ENCODE data around the gene ERC2. TPM values are rescaled to one million over a fixed set of nuclear protein-coding genes. Genes with fewer than 3 reads are reported as not detected.

Gene ERC2
- total and polyA plus RNA-seq, 5 donors from 2014 or later, result not detected

DNA sequence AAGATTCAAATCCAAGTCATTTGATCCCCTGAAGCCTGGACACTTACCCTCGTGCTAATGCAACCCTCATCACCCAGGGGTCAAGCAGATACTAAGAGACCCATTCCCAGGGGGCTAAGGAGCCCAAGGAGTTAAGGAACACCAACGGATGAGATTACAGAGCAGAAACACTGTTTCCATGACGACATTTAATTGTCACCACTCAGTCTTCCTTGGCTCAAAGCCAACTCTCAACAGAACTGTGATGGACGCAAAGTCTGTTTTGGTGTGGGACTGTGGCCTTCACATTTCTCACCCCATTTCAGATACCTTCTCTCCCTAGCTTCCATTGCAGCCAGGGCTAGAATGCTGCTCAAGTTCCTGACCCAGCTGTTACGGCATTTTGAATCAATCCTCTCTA, 597.7 kb downstream of the ERC2 start:
- Mint-ChIP-seq H3K27ac (no peak overlapping the region), H3K4me3 (no peak overlapping the region), H3K4me1 (no peaks in the 10 kb centered on the region), H3K9me3 (peaks cover 0 to 4% (median 3%) of the 10 kb centered on the region in 7 donors), H3K36me3 (no peaks in the 10 kb centered on the region), H3K27me3 (no peaks in the 10 kb centered on the region)
- H3K36me3 ChIP-seq (ENCODE audit: control insufficient read depth, insufficient read depth, low read length), result no peaks in the 10 kb centered on the region
- H3K4me1 ChIP-seq (ENCODE audit: control insufficient read depth, insufficient read depth, low read length, poor library complexity, severe bottlenecking), result no peaks in the 10 kb centered on the region
- no peak overlapping the region for H3K27ac ChIP-seq (ENCODE audit: insufficient read depth, low read length, poor library complexity, severe bottlenecking)
- DNase-seq, result no peak
- ATAC-seq (ENCODE audit: low read depth in 2 of 2), result no peak
- H3K4me3 ChIP-seq (ENCODE audit: low read depth, low read length), result no peak overlapping the region
- no peaks in the 10 kb centered on the region for H3K27me3 ChIP-seq (ENCODE audit: control insufficient read depth, insufficient read depth, low read length)
- H3K9me3 ChIP-seq (ENCODE audit: control insufficient read depth in 2 of 2, low read length in 2 of 2), result no peaks in the 10 kb centered on the region

DNA sequence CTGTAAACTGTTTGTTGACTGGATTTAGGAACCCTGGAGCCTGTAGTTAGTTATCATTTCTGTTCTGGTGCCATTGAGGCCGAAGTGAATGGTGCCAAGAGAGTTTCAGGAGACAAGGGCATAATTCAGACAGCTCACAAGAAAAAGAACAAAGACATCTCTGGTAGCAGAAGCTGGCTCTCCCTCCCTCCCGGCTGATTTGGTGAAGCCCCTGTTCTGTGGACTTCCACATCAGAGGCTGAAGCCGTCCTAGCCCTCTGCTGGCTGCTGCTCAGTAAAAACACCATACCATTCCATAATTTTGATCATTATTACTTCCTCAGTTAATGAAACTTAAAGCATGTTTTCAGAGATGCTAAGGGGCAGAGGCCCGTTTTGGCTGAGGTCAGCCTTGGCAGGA, 599.9 kb downstream of the ERC2 start:
- ATAC-seq (ENCODE audit: low read depth in 2 of 2), result no peak
- no peaks in the 10 kb centered on the region for H3K36me3 Mint-ChIP-seq
- no peak overlapping the region for H3K27ac Mint-ChIP-seq
- Histone ChIP-seq H3K36me3 (ENCODE audit: control insufficient read depth, insufficient read depth, low read length) (no peaks in the 10 kb centered on the region), H3K4me3 (ENCODE audit: low read depth, low read length) (no peak overlapping the region), H3K4me1 (ENCODE audit: control insufficient read depth, insufficient read depth, low read length, poor library complexity, severe bottlenecking) (no peaks in the 10 kb centered on the region), H3K27ac (ENCODE audit: insufficient read depth, low read length, poor library complexity, severe bottlenecking) (no peak overlapping the region), H3K27me3 (ENCODE audit: control insufficient read depth, insufficient read depth, low read length) (no peaks in the 10 kb centered on the region), H3K9me3 (ENCODE audit: control insufficient read depth in 2 of 2, low read length in 2 of 2) (no peaks in the 10 kb centered on the region)
- H3K27me3 Mint-ChIP-seq, result no peaks in the 10 kb centered on the region
- no peaks in the 10 kb centered on the region for H3K4me1 Mint-ChIP-seq
- peaks cover 0 to 6% (median 3%) of the 10 kb centered on the region in 7 donors for H3K9me3 Mint-ChIP-seq
- H3K4me3 Mint-ChIP-seq, result no peak overlapping the region
- no peak for DNase-seq

DNA sequence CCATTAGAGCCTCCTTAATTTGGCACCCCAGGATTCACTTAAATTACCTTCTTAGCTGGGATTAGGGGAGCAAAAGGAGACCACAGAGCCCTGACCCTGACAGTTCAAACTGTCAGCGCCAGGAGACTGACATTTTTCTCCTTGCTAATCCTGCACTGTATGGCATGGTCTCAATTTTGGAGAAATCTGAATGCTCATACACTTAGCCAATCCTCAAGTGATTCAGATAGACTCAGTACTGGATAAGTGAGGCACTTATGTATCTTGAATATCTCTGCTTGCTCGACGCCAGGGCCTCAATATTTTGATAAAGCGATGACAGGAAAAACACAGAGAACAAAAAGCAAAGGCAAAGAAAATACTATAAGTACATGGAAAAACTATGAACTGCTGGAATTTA, 605.2 kb downstream of the ERC2 start:
- H3K36me3 Mint-ChIP-seq, result no peaks in the 10 kb centered on the region
- ATAC-seq (ENCODE audit: low read depth in 2 of 2) (no peak), DNase-seq (no peak)
- no peaks in the 10 kb centered on the region for H3K27me3 ChIP-seq (ENCODE audit: control insufficient read depth, insufficient read depth, low read length)
- no peak overlapping the region for H3K4me3 Mint-ChIP-seq
- H3K27me3 Mint-ChIP-seq, result no peaks in the 10 kb centered on the region
- no peak overlapping the region for H3K27ac ChIP-seq (ENCODE audit: insufficient read depth, low read length, poor library complexity, severe bottlenecking)
- peaks cover 0 to 3% (median 0%) of the 10 kb centered on the region in 7 donors for H3K9me3 Mint-ChIP-seq
- no peaks in the 10 kb centered on the region for H3K4me1 ChIP-seq (ENCODE audit: control insufficient read depth, insufficient read depth, low read length, poor library complexity, severe bottlenecking)
- H3K9me3 ChIP-seq (ENCODE audit: control insufficient read depth in 2 of 2, low read length in 2 of 2), result no peaks in the 10 kb centered on the region
- peaks cover 0 to 5% (median 0%) of the 10 kb centered on the region in 4 donors for H3K4me1 Mint-ChIP-seq
- no peaks in the 10 kb centered on the region for H3K36me3 ChIP-seq (ENCODE audit: control insufficient read depth, insufficient read depth, low read length)
- no peak overlapping the region for H3K4me3 ChIP-seq (ENCODE audit: low read depth, low read length)
- no peak overlapping the region for H3K27ac Mint-ChIP-seq

DNA sequence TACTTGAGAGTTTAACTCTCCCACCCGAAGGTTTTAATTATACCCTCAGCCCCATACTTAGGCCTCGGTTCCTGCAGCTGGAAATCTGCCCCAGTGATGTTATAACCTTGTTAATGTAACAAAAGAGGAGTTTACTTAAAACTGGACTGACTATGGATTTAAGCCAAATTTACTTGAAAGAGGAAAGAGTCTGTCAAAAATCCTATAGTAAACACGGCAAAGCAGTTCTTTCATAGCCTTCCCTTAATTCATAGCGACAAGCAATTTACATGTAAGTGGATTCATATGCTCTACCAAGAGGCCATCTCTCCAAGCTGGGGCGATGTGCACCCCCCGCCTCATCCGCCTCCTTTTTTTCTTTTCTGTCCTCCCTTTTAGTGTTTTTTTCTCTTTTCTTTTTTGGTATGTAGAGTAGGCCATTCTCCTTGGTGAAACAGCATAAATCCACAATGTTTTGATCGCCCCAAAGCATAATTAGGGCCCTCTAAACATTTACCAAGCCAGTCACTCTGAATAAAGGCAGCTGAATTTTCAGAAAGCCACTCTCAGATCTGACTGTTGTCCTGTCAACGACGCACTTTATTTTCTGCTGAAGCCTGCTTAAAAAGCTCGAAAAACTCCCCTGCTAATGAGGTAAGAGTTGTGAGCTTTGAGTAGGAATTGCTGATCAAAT, 608.1 kb downstream of the ERC2 start:
- DNase-seq (no peak), ATAC-seq (ENCODE audit: low read depth in 2 of 2) (no peak)
- Mint-ChIP-seq H3K27ac (no peak overlapping the region), H3K36me3 (no peaks in the 10 kb centered on the region), H3K27me3 (no peaks in the 10 kb centered on the region), H3K4me1 (peaks cover 0 to 5% (median 0%) of the 10 kb centered on the region in 4 donors), H3K4me3 (no peak overlapping the region), H3K9me3 (peaks cover 0 to 4% (median 0%) of the 10 kb centered on the region in 7 donors)
- H3K27me3 ChIP-seq (ENCODE audit: control insufficient read depth, insufficient read depth, low read length), result no peaks in the 10 kb centered on the region
- no peaks in the 10 kb centered on the region for H3K9me3 ChIP-seq (ENCODE audit: control insufficient read depth in 2 of 2, low read length in 2 of 2)
- no peaks in the 10 kb centered on the region for H3K4me1 ChIP-seq (ENCODE audit: control insufficient read depth, insufficient read depth, low read length, poor library complexity, severe bottlenecking)
- no peaks in the 10 kb centered on the region for H3K36me3 ChIP-seq (ENCODE audit: control insufficient read depth, insufficient read depth, low read length)
- H3K27ac ChIP-seq (ENCODE audit: insufficient read depth, low read length, poor library complexity, severe bottlenecking), result no peak overlapping the region
- H3K4me3 ChIP-seq (ENCODE audit: low read depth, low read length), result no peak overlapping the region

DNA sequence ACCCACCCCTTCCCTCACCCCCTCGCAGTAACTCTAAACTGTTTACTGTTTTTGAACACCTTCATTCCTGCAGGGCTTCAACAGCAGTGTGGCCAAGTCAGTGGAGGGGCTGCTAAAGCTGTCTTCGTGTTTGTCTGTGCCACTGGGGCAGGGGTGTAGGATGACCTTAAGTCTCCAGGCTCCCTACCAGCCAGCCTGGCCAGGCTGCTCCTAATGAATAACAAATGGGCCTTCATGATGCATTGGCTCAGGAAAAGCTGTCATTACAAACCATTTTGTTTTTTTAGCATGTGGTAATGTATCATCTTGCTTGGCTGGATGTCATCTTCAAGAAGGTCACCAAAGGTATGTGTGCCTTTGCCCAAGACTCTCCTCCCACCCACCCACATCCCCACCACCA, 609.0 kb downstream of the ERC2 start:
- Mint-ChIP-seq H3K36me3 (no peaks in the 10 kb centered on the region), H3K9me3 (peaks cover 0 to 2% (median 0%) of the 10 kb centered on the region in 7 donors), H3K27me3 (no peaks in the 10 kb centered on the region), H3K4me1 (peaks cover 0 to 5% (median 0%) of the 10 kb centered on the region in 4 donors), H3K27ac (no peak overlapping the region), H3K4me3 (no peak overlapping the region)
- no peaks in the 10 kb centered on the region for H3K36me3 ChIP-seq (ENCODE audit: control insufficient read depth, insufficient read depth, low read length)
- no peaks in the 10 kb centered on the region for H3K27me3 ChIP-seq (ENCODE audit: control insufficient read depth, insufficient read depth, low read length)
- no peak overlapping the region for H3K27ac ChIP-seq (ENCODE audit: insufficient read depth, low read length, poor library complexity, severe bottlenecking)
- no peaks in the 10 kb centered on the region for H3K9me3 ChIP-seq (ENCODE audit: control insufficient read depth in 2 of 2, low read length in 2 of 2)
- H3K4me1 ChIP-seq (ENCODE audit: control insufficient read depth, insufficient read depth, low read length, poor library complexity, severe bottlenecking), result no peaks in the 10 kb centered on the region
- H3K4me3 ChIP-seq (ENCODE audit: low read depth, low read length), result no peak overlapping the region
- DNase-seq (no peak), ATAC-seq (ENCODE audit: low read depth in 2 of 2) (no peak)

DNA sequence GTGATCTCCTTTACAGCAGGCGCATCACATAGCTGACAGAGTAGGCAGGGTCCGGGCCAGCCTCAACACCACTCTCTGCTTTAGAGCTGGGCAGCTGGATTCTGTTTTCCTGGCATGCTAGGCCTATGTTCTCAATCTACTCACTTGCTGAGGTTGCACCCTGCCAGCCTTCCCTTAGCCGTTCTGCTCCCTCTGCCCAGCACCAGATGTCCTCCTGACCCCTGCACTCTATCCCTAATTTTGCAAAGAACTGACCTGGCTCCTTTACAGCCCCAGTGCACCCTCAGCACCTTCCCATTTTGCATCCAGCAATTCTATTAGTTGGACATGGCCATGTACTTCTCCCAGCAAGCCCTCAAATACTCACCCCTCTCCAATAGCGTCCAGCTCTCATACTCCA, 609.5 kb downstream of the ERC2 start:
- Mint-ChIP-seq H3K4me1 (peaks cover 0 to 5% (median 0%) of the 10 kb centered on the region in 4 donors), H3K36me3 (no peaks in the 10 kb centered on the region), H3K4me3 (no peak overlapping the region), H3K27ac (no peak overlapping the region), H3K9me3 (peaks cover 0 to 2% (median 0%) of the 10 kb centered on the region in 7 donors), H3K27me3 (no peaks in the 10 kb centered on the region)
- Histone ChIP-seq H3K9me3 (ENCODE audit: control insufficient read depth in 2 of 2, low read length in 2 of 2) (no peaks in the 10 kb centered on the region), H3K4me1 (ENCODE audit: control insufficient read depth, insufficient read depth, low read length, poor library complexity, severe bottlenecking) (no peaks in the 10 kb centered on the region), H3K27me3 (ENCODE audit: control insufficient read depth, insufficient read depth, low read length) (no peaks in the 10 kb centered on the region), H3K36me3 (ENCODE audit: control insufficient read depth, insufficient read depth, low read length) (no peaks in the 10 kb centered on the region), H3K27ac (ENCODE audit: insufficient read depth, low read length, poor library complexity, severe bottlenecking) (no peak overlapping the region), H3K4me3 (ENCODE audit: low read depth, low read length) (no peak overlapping the region)
- no peak for DNase-seq
- no peak for ATAC-seq (ENCODE audit: low read depth in 2 of 2)

DNA sequence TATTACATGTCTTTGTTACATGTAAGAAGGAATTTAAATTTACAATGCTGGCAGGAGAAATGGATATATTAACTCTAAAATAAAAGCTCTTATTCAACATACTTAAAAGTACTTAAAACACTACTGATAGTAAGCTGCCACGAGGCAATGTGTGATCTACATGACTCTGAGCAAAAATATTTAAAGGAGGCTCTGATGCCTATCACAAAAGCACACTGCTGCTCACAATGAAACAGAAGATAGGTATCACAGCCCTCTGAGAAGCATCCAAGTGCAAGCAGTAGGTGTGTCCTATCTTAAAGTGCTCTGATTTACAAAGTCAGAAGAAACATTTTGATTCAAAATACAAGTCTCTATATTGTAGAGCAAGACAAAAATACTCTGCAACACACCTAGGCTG, 610.0 kb downstream of the ERC2 start:
- H3K36me3 ChIP-seq (ENCODE audit: control insufficient read depth, insufficient read depth, low read length), result no peaks in the 10 kb centered on the region
- no peaks in the 10 kb centered on the region for H3K9me3 ChIP-seq (ENCODE audit: control insufficient read depth in 2 of 2, low read length in 2 of 2)
- no peak overlapping the region for H3K27ac ChIP-seq (ENCODE audit: insufficient read depth, low read length, poor library complexity, severe bottlenecking)
- H3K27me3 Mint-ChIP-seq, result no peaks in the 10 kb centered on the region
- no peak overlapping the region for H3K4me3 ChIP-seq (ENCODE audit: low read depth, low read length)
- H3K27ac Mint-ChIP-seq, result no peak overlapping the region
- ATAC-seq (ENCODE audit: low read depth in 2 of 2) (no peak), DNase-seq (no peak)
- no peaks in the 10 kb centered on the region for H3K27me3 ChIP-seq (ENCODE audit: control insufficient read depth, insufficient read depth, low read length)
- peaks cover 0 to 5% (median 0%) of the 10 kb centered on the region in 4 donors for H3K4me1 Mint-ChIP-seq
- H3K9me3 Mint-ChIP-seq, result peaks cover 0 to 2% (median 0%) of the 10 kb centered on the region in 7 donors
- H3K4me3 Mint-ChIP-seq, result no peak overlapping the region
- no peaks in the 10 kb centered on the region for H3K36me3 Mint-ChIP-seq
- no peaks in the 10 kb centered on the region for H3K4me1 ChIP-seq (ENCODE audit: control insufficient read depth, insufficient read depth, low read length, poor library complexity, severe bottlenecking)

DNA sequence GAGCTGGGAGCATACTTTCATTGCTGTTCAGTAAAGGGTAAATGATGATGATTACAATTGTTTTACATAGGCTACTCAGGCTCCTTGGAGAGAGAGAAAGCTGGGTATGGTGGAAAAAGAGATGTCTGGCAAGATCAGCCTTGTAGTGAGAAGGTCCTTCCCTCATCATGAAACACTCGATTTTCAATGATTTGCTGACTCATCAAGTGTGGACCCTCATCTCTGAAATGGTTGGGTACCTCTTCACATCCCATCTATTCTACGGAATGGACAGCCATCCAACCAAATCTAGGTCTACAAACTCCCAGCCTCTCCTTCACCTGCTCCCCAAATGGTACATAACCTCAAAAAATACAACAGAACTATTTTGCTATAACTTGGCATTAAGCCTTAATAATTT, 610.6 kb downstream of the ERC2 start:
- Mint-ChIP-seq H3K27me3 (no peaks in the 10 kb centered on the region), H3K9me3 (peaks cover 0 to 5% (median 0%) of the 10 kb centered on the region in 7 donors), H3K4me1 (peaks cover 0 to 5% (median 0%) of the 10 kb centered on the region in 4 donors), H3K27ac (no peak overlapping the region), H3K4me3 (no peak overlapping the region), H3K36me3 (no peaks in the 10 kb centered on the region)
- H3K27me3 ChIP-seq (ENCODE audit: control insufficient read depth, insufficient read depth, low read length), result no peaks in the 10 kb centered on the region
- H3K27ac ChIP-seq (ENCODE audit: insufficient read depth, low read length, poor library complexity, severe bottlenecking), result no peak overlapping the region
- H3K36me3 ChIP-seq (ENCODE audit: control insufficient read depth, insufficient read depth, low read length), result no peaks in the 10 kb centered on the region
- no peaks in the 10 kb centered on the region for H3K4me1 ChIP-seq (ENCODE audit: control insufficient read depth, insufficient read depth, low read length, poor library complexity, severe bottlenecking)
- H3K4me3 ChIP-seq (ENCODE audit: low read depth, low read length), result no peak overlapping the region
- ATAC-seq (ENCODE audit: low read depth in 2 of 2) (no peak), DNase-seq (no peak)
- no peaks in the 10 kb centered on the region for H3K9me3 ChIP-seq (ENCODE audit: control insufficient read depth in 2 of 2, low read length in 2 of 2)

All from CD4-positive, CD25-positive, alpha-beta regulatory T cell (primary cell).